HepG2 (cell line): Measurements from ENCODE around the gene TRIM28. TPM values are rescaled to one million over a fixed set of nuclear protein-coding genes. Genes with fewer than 3 reads are reported as not detected.

Experiments used
- AKAP8 ChIP-seq: sonication (generic); formaldehyde crosslinking; IDR thresholded peaks from 2 replicates; pipeline ENCODE4 v1.5.1; 2020; ENCODE audit warnings: mild to moderate bottlenecking, missing genetic modification reagents
- ARID5B ChIP-seq: IDR thresholded peaks from 2 replicates; pipeline ENCODE4 v1.4.0; 2020; ENCODE audit warnings: mild to moderate bottlenecking, missing genetic modification reagents
- ATM ChIP-seq: fragments of 450-650 bp; IDR thresholded peaks from 2 replicates; pipeline ENCODE4 v1.7.1; 2017; ENCODE audit warnings: mild to moderate bottlenecking, borderline replicate concordance
- BRD4 ChIP-seq: sonication (generic); formaldehyde crosslinking; IDR thresholded peaks from 2 replicates; pipeline ENCODE4 v1.4.0; 2020; ENCODE audit warnings: missing genetic modification reagents
- CENPT ChIP-seq: sonication (generic); formaldehyde crosslinking; IDR thresholded peaks from 2 replicates; pipeline ENCODE4 v1.8.0; 2022; ENCODE audit warnings: low read depth, mild to moderate bottlenecking, moderate library complexity, missing genetic modification reagents
- KLF11 ChIP-seq: IDR thresholded peaks from 2 replicates; pipeline ENCODE4 v1.6.1; 2016; ENCODE audit warnings: missing compliant biosample characterization
- NFKB2 ChIP-seq: sonication (generic); formaldehyde crosslinking; IDR thresholded peaks from 2 replicates; pipeline ENCODE4 v1.4.0; 2020; ENCODE audit warnings: missing genetic modification reagents, borderline replicate concordance
- PPARG ChIP-seq: conservative IDR thresholded peaks from 2 replicates; pipeline ENCODE4 v1.6.1; 2016; ENCODE audit warnings: missing biosample characterization, missing genetic modification reagents
- PREB ChIP-seq: sonication (generic); formaldehyde crosslinking; IDR thresholded peaks from 2 replicates; pipeline ENCODE4 v1.4.0; 2020; ENCODE audit warnings: missing genetic modification reagents
- REXO4 ChIP-seq: sonication (generic); formaldehyde crosslinking; IDR thresholded peaks from 2 replicates; pipeline ENCODE4 v1.8.0; 2022; ENCODE audit warnings: missing genetic modification reagents, mild to moderate bottlenecking, borderline replicate concordance
- SYNCRIP ChIP-seq: fragments of 200-400 bp; formaldehyde crosslinking; IDR thresholded peaks from 2 replicates; pipeline ENCODE4 v1.6.1; 2018; ENCODE audit warnings: mild to moderate bottlenecking, low read depth, low read length; ENCODE audit not compliant: insufficient read depth
- TMF1 ChIP-seq: sonication (generic); formaldehyde crosslinking; IDR thresholded peaks from 2 replicates; pipeline ENCODE4 v1.8.1; 2022; ENCODE audit warnings: low read depth, missing genetic modification reagents
- TOE1 ChIP-seq: sonication (generic); formaldehyde crosslinking; IDR thresholded peaks from 2 replicates; pipeline ENCODE4 v1.4.0; 2020; ENCODE audit warnings: mild to moderate bottlenecking, missing genetic modification reagents
- ZBTB7A ChIP-seq: sonication (generic); formaldehyde crosslinking; IDR thresholded peaks from 2 replicates; pipeline ENCODE4 v1.8.0; 2022; ENCODE audit warnings: mild to moderate bottlenecking, missing genetic modification reagents
- ZNF235 ChIP-seq: sonication (generic); formaldehyde crosslinking; IDR thresholded peaks from 2 replicates; pipeline ENCODE4 v1.8.1; 2023; ENCODE audit warnings: mild to moderate bottlenecking, missing genetic modification reagents, borderline replicate concordance
- ZNF878 ChIP-seq: sonication (generic); formaldehyde crosslinking; IDR thresholded peaks from 2 replicates; pipeline ENCODE4 v1.8.1; 2023; ENCODE audit warnings: mild to moderate bottlenecking, missing genetic modification reagents, moderate library complexity
- polyA plus RNA-seq, 8 experiments: library from polyadenylated mRNA; depleted of rRNA in 3 of 8; stranded (reverse) in 7 of 8; unstranded in 1 of 8; fragments of >200 nt; fragmentation: Illumina TruSeq in 4 of 8; extraction: Trizol in 4 of 8; gene quantifications; 2 replicates each; pipeline versions ENCODE4 v1.2.1 to v1.2.3, GENCODE V29; 2011 to 2016; ENCODE audit warnings: low read depth in 4 of 8, missing spikeins in 1 of 8, mixed read lengths in 1 of 8; ENCODE audit not compliant: insufficient read depth in 1 of 8
- total RNA-seq, 5 experiments: library from RNA; depleted of rRNA; stranded (reverse); fragments of >200 nt; fragmentation: Illumina TruSeq; extraction: Trizol; gene quantifications; 2 replicates each; pipeline ENCODE4 v1.2.3, GENCODE V29; 2016; ENCODE audit warnings: low read depth in 1 of 5
- TF ChIP-seq, protein P1 (sequence below): sonication (generic); formaldehyde crosslinking; IDR thresholded peaks from 2 replicates; pipeline ENCODE4 v1.4.0; 2020; ENCODE audit warnings: missing genetic modification reagents
- TF ChIP-seq, protein P2 (sequence below): sonication (generic); formaldehyde crosslinking; IDR thresholded peaks from 2 replicates; pipeline ENCODE4 v1.4.0; 2020; ENCODE audit warnings: mild to moderate bottlenecking, low read depth, missing genetic modification reagents
- TF ChIP-seq, protein P3 (sequence below): sonication (generic); formaldehyde crosslinking; IDR thresholded peaks from 2 replicates; pipeline ENCODE4 v1.4.0; 2020; ENCODE audit warnings: missing genetic modification reagents
- TF ChIP-seq, protein P4 (sequence below): sonication (generic); formaldehyde crosslinking; IDR thresholded peaks from 2 replicates; pipeline ENCODE4 v1.5.0; 2020; ENCODE audit warnings: mild to moderate bottlenecking, low read depth, missing genetic modification reagents, borderline replicate concordance
- TF ChIP-seq, protein P5 (sequence below): IDR thresholded peaks from 2 replicates; pipeline ENCODE4 v1.6.1; 2012; ENCODE audit warnings: inconsistent platforms

Gene TRIM28
- total and polyA plus RNA-seq, 2 of the 13 experiments (the other 11 are each of a cell fraction or from before 2014, with no cell fraction given) = 361 to 439 TPM

- TF ChIP-seq ZBTB7A (CRISPR knock-in tag) = 0 out of 2 replicates have a peak, but pooled peaks have one; percentile 11
- TF ChIP-seq KLF11 (CRISPR knock-in tag) = peak; percentile 61; the same call in 1 of the 2 replicates
- TF ChIP-seq ZNF878 = no peak
- TF ChIP-seq, protein P1, sequence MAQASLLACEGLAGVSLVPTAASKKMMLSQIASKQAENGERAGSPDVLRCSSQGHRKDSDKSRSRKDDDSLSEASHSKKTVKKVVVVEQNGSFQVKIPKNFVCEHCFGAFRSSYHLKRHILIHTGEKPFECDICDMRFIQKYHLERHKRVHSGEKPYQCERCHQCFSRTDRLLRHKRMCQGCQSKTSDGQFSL (CRISPR knock-in tag) = no peak
- peak; percentile 24; the same call in 1 of the 2 replicates for TF ChIP-seq ARID5B
- TF ChIP-seq ATM = no peak
- no peak for TF ChIP-seq REXO4 (CRISPR knock-in tag)
- TF ChIP-seq, protein P2, sequence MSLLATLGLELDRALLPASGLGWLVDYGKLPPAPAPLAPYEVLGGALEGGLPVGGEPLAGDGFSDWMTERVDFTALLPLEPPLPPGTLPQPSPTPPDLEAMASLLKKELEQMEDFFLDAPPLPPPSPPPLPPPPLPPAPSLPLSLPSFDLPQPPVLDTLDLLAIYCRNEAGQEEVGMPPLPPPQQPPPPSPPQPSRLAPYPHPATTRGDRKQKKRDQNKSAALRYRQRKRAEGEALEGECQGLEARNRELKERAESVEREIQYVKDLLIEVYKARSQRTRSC (CRISPR knock-in tag) = no peak
- 0 out of 2 replicates have a peak, but pooled peaks have one; percentile 51 for TF ChIP-seq BRD4
- peak; percentile 32 for TF ChIP-seq NFKB2 (CRISPR knock-in tag)
- TF ChIP-seq, protein P3, sequence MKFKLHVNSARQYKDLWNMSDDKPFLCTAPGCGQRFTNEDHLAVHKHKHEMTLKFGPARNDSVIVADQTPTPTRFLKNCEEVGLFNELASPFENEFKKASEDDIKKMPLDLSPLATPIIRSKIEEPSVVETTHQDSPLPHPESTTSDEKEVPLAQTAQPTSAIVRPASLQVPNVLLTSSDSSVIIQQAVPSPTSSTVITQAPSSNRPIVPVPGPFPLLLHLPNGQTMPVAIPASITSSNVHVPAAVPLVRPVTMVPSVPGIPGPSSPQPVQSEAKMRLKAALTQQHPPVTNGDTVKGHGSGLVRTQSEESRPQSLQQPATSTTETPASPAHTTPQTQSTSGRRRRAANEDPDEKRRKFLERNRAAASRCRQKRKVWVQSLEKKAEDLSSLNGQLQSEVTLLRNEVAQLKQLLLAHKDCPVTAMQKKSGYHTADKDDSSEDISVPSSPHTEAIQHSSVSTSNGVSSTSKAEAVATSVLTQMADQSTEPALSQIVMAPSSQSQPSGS (CRISPR knock-in tag) = 0 out of 2 replicates have a peak, but pooled peaks have one; percentile 71
- TF ChIP-seq, protein P4, sequence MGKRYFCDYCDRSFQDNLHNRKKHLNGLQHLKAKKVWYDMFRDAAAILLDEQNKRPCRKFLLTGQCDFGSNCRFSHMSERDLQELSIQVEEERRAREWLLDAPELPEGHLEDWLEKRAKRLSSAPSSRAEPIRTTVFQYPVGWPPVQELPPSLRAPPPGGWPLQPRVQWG = no peak
- TF ChIP-seq PREB (CRISPR knock-in tag) = no peak
- peak; percentile 43; the same call in 1 of the 2 replicates for TF ChIP-seq PPARG (CRISPR knock-in tag)
- peak; percentile 54; the same call in 1 of the 2 replicates for TF ChIP-seq TOE1 (CRISPR knock-in tag)
- TF ChIP-seq AKAP8 (CRISPR knock-in tag) = no peak
- peak; percentile 27 for TF ChIP-seq TMF1
- TF ChIP-seq CENPT (CRISPR knock-in tag) = 0 out of 2 replicates have a peak, but pooled peaks have one; percentile 39
- no peak for TF ChIP-seq SYNCRIP
- TF ChIP-seq, protein P5, sequence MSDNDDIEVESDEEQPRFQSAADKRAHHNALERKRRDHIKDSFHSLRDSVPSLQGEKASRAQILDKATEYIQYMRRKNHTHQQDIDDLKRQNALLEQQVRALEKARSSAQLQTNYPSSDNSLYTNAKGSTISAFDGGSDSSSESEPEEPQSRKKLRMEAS = peak; percentile 78
- no peak; the same call in 1 of the 2 replicates for TF ChIP-seq ZNF235 (CRISPR knock-in tag)
Measured at GRCh38 chr19:58543826-58544590, at the start of gene TRIM28 (continued).
